GM18909 (cell line): Measurements from ENCODE around the gene ENKD1.

ENCODE experiments used
- ATAC-seq: cut with Tn5 transposase; IDR thresholded peaks from one replicate; pipeline ENCODE4 v1.9.1; 2021; ENCODE audit warnings: mild to moderate bottlenecking; ENCODE audit not compliant: unreplicated experiment, poor library complexity

The ENKD1 gene

GRCh38 chr16:67652578-67653127 lies 13.9 kb downstream of the ENKD1 start:
- ATAC-seq: no peak

GRCh38 chr16:67651847-67652246 lies 14.7 kb downstream of the ENKD1 start:
- no peak for ATAC-seq

GRCh38 chr16:67651039-67651438 lies 15.5 kb downstream of the ENKD1 start:
- ATAC-seq: no peak

- no peak for ATAC-seq
Observed at GRCh38 chr16:67650023-67650422, 16.5 kb downstream of the ENKD1 start.

GRCh38 chr16:67649494-67649931 lies 17.0 kb downstream of the ENKD1 start:
- ATAC-seq: no peak

- no peak for ATAC-seq
Observed at GRCh38 chr16:67648764-67649407, 17.7 kb downstream of the ENKD1 start.

- no peak for ATAC-seq
Observed at GRCh38 chr16:67648088-67648763, 18.3 kb downstream of the ENKD1 start.

- no peak for ATAC-seq
Observed at GRCh38 chr16:67647681-67648080, 18.9 kb downstream of the ENKD1 start.

- ATAC-seq: no peak
Observed at GRCh38 chr16:67647111-67647651, 19.4 kb downstream of the ENKD1 start.

- ATAC-seq: no peak
Observed at GRCh38 chr16:67645397-67646121, 21.0 kb downstream of the ENKD1 start.

GRCh38 chr16:67644038-67644437 lies 22.5 kb downstream of the ENKD1 start:
- no peak for ATAC-seq

GRCh38 chr16:67641779-67642708 lies 24.5 kb downstream of the ENKD1 start:
- no peak for ATAC-seq

- ATAC-seq: no peak
Observed at GRCh38 chr16:67637625-67638024, 28.9 kb downstream of the ENKD1 start.

GRCh38 chr16:67636713-67637112 lies 29.8 kb downstream of the ENKD1 start:
- no peak for ATAC-seq

- ATAC-seq: no peak
Observed at GRCh38 chr16:67632415-67633172, 34.0 kb downstream of the ENKD1 start.

- no peak for ATAC-seq
Observed at GRCh38 chr16:67628216-67628615, 38.3 kb downstream of the ENKD1 start.

- ATAC-seq: no peak
Observed at GRCh38 chr16:67613808-67614207, 52.7 kb downstream of the ENKD1 start.
